ENCODE data around the gene NEU4. TPM values are rescaled to one million over a fixed set of nuclear protein-coding genes. Genes with fewer than 3 reads are reported as not detected.

The NEU4 gene
- total and polyA plus RNA-seq, 3 donors from 2014 or later: 0.88 to 2.0 (median 1.6) TPM

- intact Hi-C loops (cut with DNase I; ENCODE audit: low total_unique reads): no loop called here
- no peaks in the 10 kb centered on the region for H3K9me3 ChIP-seq
- H3K4me1 ChIP-seq: peaks cover 26% of the 10 kb centered on the region
- H3K27me3 ChIP-seq: no peaks in the 10 kb centered on the region
- peak; percentile 47 for DNase-seq
- no peak for TF ChIP-seq CTCF (IDR thresholded peaks at IDR 0.05)
- no peak for TF ChIP-seq POLR2A (IDR thresholded peaks at IDR 0.05)
- peak within 1 kb of the TSS; percentile 88 to 89 for H3K27ac ChIP-seq
- 80 to 82% methylated on average over 9 to 28 of the region's 28 CpGs for WGBS, 2 donors
- H3K36me3 ChIP-seq (ENCODE audit: low read depth, missing control alignments): no peaks in the 10 kb centered on the region
- H3K4me3 ChIP-seq: no peak within 1 kb of the TSS
These were observed 49.4 kb downstream of the NEU4 start, which contains the start of gene PDCD1 for GRCh38 chr2:241858206-241859016. PDCD1 (minus strand) TSS chr2:241858894; CDS start chr2:241858838, 56 bp downstream.

- DNase-seq: no peak
- intact Hi-C loops (cut with DNase I; ENCODE audit: low total_unique reads): no loop called here
- WGBS, 2 donors: 0 to 55% methylated on average over 2 to 9 of the region's 9 CpGs
- Histone ChIP-seq H3K27me3 (no peaks in the 10 kb centered on the region), H3K4me1 (peaks cover 27% of the 10 kb centered on the region), H3K36me3 (ENCODE audit: low read depth, missing control alignments) (no peaks in the 10 kb centered on the region), H3K9me3 (no peaks in the 10 kb centered on the region), H3K27ac (peak overlapping the region; percentile 88 to 89), H3K4me3 (no peak overlapping the region)
- TF ChIP-seq CTCF (IDR thresholded peaks at IDR 0.05) (no peak), POLR2A (IDR thresholded peaks at IDR 0.05) (no peak)
These were observed 50.0 kb downstream of the NEU4 start for GRCh38 chr2:241859017-241859435.

- intact Hi-C loops (cut with DNase I; ENCODE audit: low total_unique reads): no loop called here
- DNase-seq: peak; percentile 81
- Histone ChIP-seq H3K27me3 (no peaks in the 10 kb centered on the region), H3K4me3 (no peak overlapping the region), H3K36me3 (ENCODE audit: low read depth, missing control alignments) (no peaks in the 10 kb centered on the region), H3K4me1 (peaks cover 27% of the 10 kb centered on the region), H3K27ac (peak overlapping the region; percentile 88 to 89), H3K9me3 (no peaks in the 10 kb centered on the region)
- TF ChIP-seq POLR2A (IDR thresholded peaks at IDR 0.05): no peak
- TF ChIP-seq CTCF (IDR thresholded peaks at IDR 0.05): peak in 1 of 3 experiments; percentile 24
- WGBS, 2 donors: 25 to 36% methylated on average over 26 to 30 of the region's 30 CpGs
These were observed 50.6 kb downstream of the NEU4 start for GRCh38 chr2:241859436-241860183.

- Histone ChIP-seq H3K9me3 (no peaks in the 10 kb centered on the region), H3K4me1 (peaks cover 27% of the 10 kb centered on the region), H3K4me3 (no peak overlapping the region), H3K36me3 (ENCODE audit: low read depth, missing control alignments) (no peaks in the 10 kb centered on the region), H3K27ac (peak overlapping the region; percentile 88 to 89), H3K27me3 (no peaks in the 10 kb centered on the region)
- intact Hi-C loops (cut with DNase I; ENCODE audit: low total_unique reads): no loop called here
- whole genome bisulfite sequencing, 2 donors: 83 to 96% methylated on average over 3 to 10 of the region's 10 CpGs
- no peak for DNase-seq
- TF ChIP-seq POLR2A (IDR thresholded peaks at IDR 0.05) (no peak), CTCF (IDR thresholded peaks at IDR 0.05) (no peak)
These were observed 51.4 kb downstream of the NEU4 start for GRCh38 chr2:241860184-241861078.

Data from testis (tissue), 3 donors.